ENCODE measurements around the gene RBFOX2. TPM values are rescaled to one million over a fixed set of nuclear protein-coding genes. Genes with fewer than 3 reads are reported as not detected.

RBFOX2 gene
- total RNA-seq, 1 experiment from 2014 or later = 81.1 TPM

DNA sequence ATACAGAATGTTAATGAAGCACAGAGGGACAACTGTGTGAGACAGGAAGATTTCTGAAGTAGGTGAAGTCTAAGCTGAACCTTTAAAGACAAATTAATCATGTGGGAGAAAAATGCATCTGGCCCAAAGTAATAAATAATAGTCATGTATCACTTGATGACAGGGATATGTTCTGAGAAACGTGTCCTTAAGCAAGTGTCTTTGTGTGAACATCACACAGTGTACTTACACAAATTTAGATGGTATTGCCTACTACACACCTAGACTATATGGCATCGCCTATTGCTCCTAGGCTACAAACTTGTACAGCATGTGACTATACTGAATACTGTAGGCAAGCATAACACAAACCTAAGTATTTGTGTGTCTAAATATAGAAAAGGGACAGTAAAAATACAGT is 198.3 kb downstream of the RBFOX2 start:
- TF ChIP-seq SIN3A (IDR thresholded peaks at IDR 0.05; ENCODE audit: borderline replicate concordance, insufficient read depth, low read depth, low read length) = no peak
- no peak for TF ChIP-seq TCF7L2 (IDR thresholded peaks at IDR 0.05; ENCODE audit: low read depth, low read length)
- no peak for TF ChIP-seq REST (IDR thresholded peaks at IDR 0.05; ENCODE audit: insufficient read depth in 1 of 2, low read depth in 2 of 2, low read length in 1 of 2)
- no peak for TF ChIP-seq CTCF (IDR thresholded peaks at IDR 0.05)
- TF ChIP-seq POLR2AphosphoS5 (IDR thresholded peaks at IDR 0.05; ENCODE audit: low read depth, low read length) = no peak
- intact Hi-C loops (cut with micrococcal nuclease; ENCODE audit: unreplicated experiment) (no loop called here), in situ Hi-C loops (cut with HindIII; ENCODE audit: low pct_unique_long_range_greater_than_20kb, low sequenced_read_pairs) (no loop called here)
- no peak for DNase-seq (ENCODE audit: low read depth, low spot score)
- Histone ChIP-seq H3K4me3 (ENCODE audit: low read depth in 2 of 2, low read length in 2 of 2) (no peak overlapping the region), H3K27ac (ENCODE audit: low read length) (no peak overlapping the region), H3K9me3 (ENCODE audit: control insufficient read depth, insufficient read depth, low read depth, low read length) (no peaks in the 10 kb centered on the region), H3K36me3 (ENCODE audit: control insufficient read depth, insufficient read depth, low read length) (no peaks in the 10 kb centered on the region; the same call in 1 of the 2 replicates), H3K4me1 (ENCODE audit: control insufficient read depth, insufficient read depth, low read length) (peaks cover 22% of the 10 kb centered on the region), H3K27me3 (ENCODE audit: control insufficient read depth, insufficient read depth, low read length) (no peaks in the 10 kb centered on the region)
- no peak for ATAC-seq
- CTCF ChIA-PET = no interaction called here
- POLR2A ChIA-PET = no interaction called here
- no TSS peak for BruUV-seq (replicated peaks)

DNA sequence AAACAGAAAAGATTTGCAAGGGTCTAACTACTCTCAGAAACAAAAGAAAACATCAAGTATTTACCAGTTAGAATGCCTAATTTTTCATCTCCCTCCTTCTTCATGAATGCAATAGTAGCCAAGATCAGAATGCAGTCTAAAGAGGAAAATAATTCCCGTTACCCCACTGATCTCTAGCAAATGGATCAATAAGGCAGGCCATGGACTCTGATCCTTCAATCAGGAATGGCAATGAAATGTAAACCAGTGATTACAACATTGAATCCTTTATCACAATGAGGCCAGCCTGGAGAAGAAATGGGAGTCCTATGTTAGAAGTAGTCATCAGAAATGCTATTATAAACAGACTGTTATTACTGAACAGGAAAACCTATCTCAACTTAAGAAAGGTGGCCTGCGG is 204.4 kb downstream of the RBFOX2 start:
- ChIA-PET POLR2A (no interaction called here), CTCF (no interaction called here)
- Histone ChIP-seq H3K9me3 (ENCODE audit: control insufficient read depth, insufficient read depth, low read depth, low read length) (no peaks in the 10 kb centered on the region), H3K4me1 (ENCODE audit: control insufficient read depth, insufficient read depth, low read length) (peaks cover 7% of the 10 kb centered on the region), H3K27me3 (ENCODE audit: control insufficient read depth, insufficient read depth, low read length) (no peaks in the 10 kb centered on the region), H3K36me3 (ENCODE audit: control insufficient read depth, insufficient read depth, low read length) (no peaks in the 10 kb centered on the region), H3K27ac (ENCODE audit: low read length) (no peak overlapping the region), H3K4me3 (ENCODE audit: low read depth in 2 of 2, low read length in 2 of 2) (no peak overlapping the region)
- in situ Hi-C loops (cut with HindIII; ENCODE audit: low pct_unique_long_range_greater_than_20kb, low sequenced_read_pairs) = no loop called here
- ATAC-seq (no peak), DNase-seq (ENCODE audit: low read depth, low spot score) (no peak)
- BruUV-seq (replicated peaks) = no TSS peak
- intact Hi-C loops (cut with micrococcal nuclease; ENCODE audit: unreplicated experiment) = no loop called here
- no peak for TF ChIP-seq REST (IDR thresholded peaks at IDR 0.05; ENCODE audit: insufficient read depth in 1 of 2, low read depth in 2 of 2, low read length in 1 of 2)
- TF ChIP-seq SIN3A (IDR thresholded peaks at IDR 0.05; ENCODE audit: borderline replicate concordance, insufficient read depth, low read depth, low read length) = no peak
- TF ChIP-seq POLR2AphosphoS5 (IDR thresholded peaks at IDR 0.05; ENCODE audit: low read depth, low read length) = no peak
- TF ChIP-seq CTCF (IDR thresholded peaks at IDR 0.05) = no peak
- TF ChIP-seq TCF7L2 (IDR thresholded peaks at IDR 0.05; ENCODE audit: low read depth, low read length) = no peak

Data from Panc1 (cell line).